GM12878 (cell line): ENCODE data around the gene NR4A2. TPM values are rescaled to one million over a fixed set of nuclear protein-coding genes. Genes with fewer than 3 reads are reported as not detected.

Source experiments
- ATAC-seq: fragments of 200-7000 bp; cut with Tn5 transposase; 3 replicates; pipeline ENCODE4 v1.9.1; 2020; ENCODE audit warnings: mild to moderate bottlenecking, moderate library complexity
- BruUV-seq: library from RNA; stranded (reverse); fragments of 400-500 nt; replicated peaks from 2 replicates; lab custom pipeline; 2021; lab: Mats Ljungman, UMichigan
- CTCF ChIA-PET: fragments of 300-600 bp; sonication (Branson Sonifier 250); formaldehyde crosslinking; extraction: SDS; loops from one replicate; lab custom pipeline; 2021; ENCODE audit warnings: inconsistent platforms; lab: Yijun Ruan, JAX
- POLR2A ChIA-PET: fragments of 350-600 bp; formaldehyde crosslinking; extraction: SDS; loops from one replicate; lab custom pipeline; 2021; ENCODE audit warnings: inconsistent platforms; lab: Charles Lee
- RAD21 ChIA-PET: fragments of 300-600 bp; sonication (Branson Sonifier 250); formaldehyde crosslinking; loops from one replicate; lab custom pipeline; 2023; ENCODE audit warnings: antibody characterized with exemption; ENCODE audit not compliant: unreplicated experiment; lab: Charles Lee
- SMC1A ChIA-PET: fragments of 300-600 bp; sonication (Branson Sonifier 250); formaldehyde crosslinking; loops from one replicate; lab custom pipeline; 2023; ENCODE audit not compliant: unreplicated experiment, uncharacterized antibody; lab: Charles Lee
- DNase-seq: peaks from one replicate; pipeline ENCODE4 v3.0.0-alpha.2; 2011; ENCODE audit warnings: low read depth, low spot score
- FAIRE-seq: peaks from 3 replicates; lab custom pipeline; 2011; peaks lifted over from hg19 to GRCh38; lab: Jason Lieb, UNC
- H2AFZ ChIP-seq: 2 replicates; pipeline ENCODE4 v1.6.0; 2011; ENCODE audit warnings: low read depth, low read length, control low read depth; ENCODE audit not compliant: control insufficient read depth
- H3K27ac ChIP-seq: 2 replicates; pipeline ENCODE4 v1.5.1; 2011; ENCODE audit warnings: control low read depth; ENCODE audit not compliant: control insufficient read depth, insufficient read depth
- H3K27me3 ChIP-seq, 2 experiments: replicated peaks in 1 of 2; 2 replicates each; pipeline versions ENCODE4 v1.6.0 to v1.6.1; 2011; ENCODE audit warnings: low read length in 1 of 2; ENCODE audit not compliant: control insufficient read depth in 2 of 2, insufficient read depth in 2 of 2
- H3K36me3 ChIP-seq, 2 experiments: 2 replicates each; pipeline ENCODE4 v1.5.1; 2011; ENCODE audit warnings: low read length in 1 of 2; ENCODE audit not compliant: control insufficient read depth in 2 of 2, insufficient read depth in 2 of 2
- H3K4me1 ChIP-seq: 2 replicates; pipeline ENCODE4 v1.6.1; 2011; ENCODE audit warnings: mild to moderate bottlenecking, low read length, moderate library complexity, mixed read lengths; ENCODE audit not compliant: control insufficient read depth, insufficient read depth
- H3K4me2 ChIP-seq: 2 replicates; pipeline ENCODE4 v1.6.0; 2011; ENCODE audit warnings: control low read depth; ENCODE audit not compliant: control insufficient read depth, insufficient read depth
- H3K4me3 ChIP-seq: fragments of 200-600 bp; sonication (generic); 2 replicates; pipeline ENCODE4 v1.5.1; 2016
- H3K79me2 ChIP-seq: 2 replicates; pipeline ENCODE4 v1.6.0; 2011; ENCODE audit warnings: low read length; ENCODE audit not compliant: control insufficient read depth, insufficient read depth
- H3K9ac ChIP-seq: 2 replicates; pipeline ENCODE4 v1.8.0; 2011; ENCODE audit warnings: low read length, control low read depth, mixed read lengths; ENCODE audit not compliant: control insufficient read depth, insufficient read depth
- H3K9me3 ChIP-seq: replicated peaks from 3 replicates; pipeline ENCODE4 v1.5.1; 2011; ENCODE audit warnings: mild to moderate bottlenecking, low read length; ENCODE audit not compliant: control insufficient read depth, insufficient read depth
- H4K20me1 ChIP-seq: 2 replicates; pipeline ENCODE4 v1.6.0; 2011; ENCODE audit not compliant: control insufficient read depth, insufficient read depth
- E2F4 ChIP-seq: IDR thresholded peaks from 2 replicates; pipeline ENCODE4 v1.6.1; 2012; ENCODE audit warnings: low read depth, low read length, improper control_type of control experiment
- EED ChIP-seq: sonication (generic); IDR thresholded peaks from 2 replicates; pipeline ENCODE4 v1.6.1; 2016; ENCODE audit warnings: antibody characterized with exemption, low read depth
- ETV6 ChIP-seq, 2 experiments: fragments of 450-650 bp in 1 of 2; IDR thresholded peaks in 1 of 2; conservative IDR thresholded peaks in 1 of 2; 2 replicates each; pipeline ENCODE4 v1.6.1; 2014; ENCODE audit warnings: antibody characterized with exemption in 1 of 2, borderline replicate concordance in 1 of 2, low read depth in 1 of 2, mild to moderate bottlenecking in 1 of 2, moderate library complexity in 1 of 2
- FOXK2 ChIP-seq: fragments of 450-650 bp; IDR thresholded peaks from 2 replicates; pipeline ENCODE4 v1.6.1; 2017; ENCODE audit warnings: mild to moderate bottlenecking, moderate library complexity
- GABPA ChIP-seq: IDR thresholded peaks from 2 replicates; pipeline ENCODE4 v1.6.1; 2014; ENCODE audit warnings: antibody characterized with exemption, low read depth, mild to moderate bottlenecking, inconsistent platforms
- HSF1 ChIP-seq: fragments of 150-350 bp; IDR thresholded peaks from 2 replicates; pipeline ENCODE4 v1.6.1; 2014; ENCODE audit warnings: mild to moderate bottlenecking, low read depth, low read length
- IRF3 ChIP-seq: fragments of 450-650 bp; IDR thresholded peaks from 2 replicates; pipeline ENCODE4 v1.6.1; 2014; ENCODE audit warnings: mild to moderate bottlenecking
- IRF5 ChIP-seq: fragments of 450-650 bp; IDR thresholded peaks from 2 replicates; pipeline ENCODE4 v1.6.1; 2017; ENCODE audit warnings: borderline replicate concordance
- MLLT1 ChIP-seq: fragments of 450-650 bp; IDR thresholded peaks from 2 replicates; pipeline ENCODE4 v1.6.1; 2016; ENCODE audit warnings: mild to moderate bottlenecking
- NR2C2 ChIP-seq: IDR thresholded peaks from 2 replicates; pipeline ENCODE4 v1.6.1; 2011; ENCODE audit warnings: borderline replicate concordance, low read depth; ENCODE audit not compliant: control insufficient read depth, insufficient read length
- PAX5 ChIP-seq: IDR thresholded peaks from 2 replicates; pipeline ENCODE4 v1.6.1; 2011; ENCODE audit warnings: low read depth, low read length, borderline replicate concordance
- SIX5 ChIP-seq: IDR thresholded peaks from 2 replicates; pipeline ENCODE4 v1.6.1; 2011; ENCODE audit warnings: mild to moderate bottlenecking, low read depth, low read length, moderate library complexity; ENCODE audit not compliant: severe bottlenecking
- TAF1 ChIP-seq: IDR thresholded peaks from 2 replicates; pipeline ENCODE4 v1.6.1; 2011; ENCODE audit warnings: mild to moderate bottlenecking, low read depth, low read length, borderline replicate concordance
- USF2 ChIP-seq: IDR thresholded peaks from 2 replicates; pipeline ENCODE4 v1.6.1; 2011; ENCODE audit warnings: low read depth, low read length, improper control_type of control experiment, borderline replicate concordance
- ZNF274 ChIP-seq: IDR thresholded peaks from one replicate; pipeline ENCODE4 v1.8.0; 2011; ENCODE audit not compliant: insufficient read length, insufficient read depth
- WGBS: methylation state at CpG from one replicate; pipeline ENCODE4 v1.1.6; 2016; ENCODE audit warnings: low lambda C conversion rate; ENCODE audit not compliant: insufficient replicate concordance, insufficient coverage; ENCODE audit errors: missing lambda C conversion rate; 5-methylcytosine and 5-hydroxymethylcytosine counted together
- in situ Hi-C: fragments of 300-500 bp; cut with MboI; formaldehyde crosslinking; loops from 9 replicates; pipeline ENCODE4 v1.14.3; 2018; ENCODE audit warnings: mixed read lengths
- intact Hi-C: fragments of 100-400 bp; cut with micrococcal nuclease; formaldehyde crosslinking; loops from one replicate; pipeline ENCODE4 v1.14.2; 2022; ENCODE audit not compliant: unreplicated experiment
- polyA plus RNA-seq, 11 experiments: library from polyadenylated mRNA; depleted of rRNA in 4 of 11; unstranded in 6 of 11; stranded (reverse) in 5 of 11; fragments of >200 nt; fragmentation: Nextera tagmentation in 4 of 11; fragmentation: Illumina TruSeq in 1 of 11; extraction: Ambion mirVana in 4 of 11; extraction: Trizol in 1 of 11; gene quantifications; 1 replicate in 1 of 11; 2 replicates in 10 of 11; pipeline versions ENCODE4 v1.2.1 to v1.2.3, GENCODE V29; 2011 to 2016; ENCODE audit warnings: inconsistent platforms in 2 of 11, missing spikeins in 2 of 11, low read depth in 1 of 11
- total RNA-seq, 4 experiments: library from RNA; depleted of rRNA in 3 of 4; stranded (reverse); fragments of >200 nt in 3 of 4; fragmentation: Illumina TruSeq in 1 of 4; extraction: Trizol in 1 of 4; gene quantifications; 2 replicates each; pipeline versions ENCODE4 v1.2.1 to v1.2.3, GENCODE V29; 2013 to 2021

Gene NR4A2
- total and polyA plus RNA-seq, 10 of the 15 experiments (the other 5 are each of a cell fraction or from before 2014, with no cell fraction given), result 0.15 to 3.4 (median 0.58) TPM

DNA sequence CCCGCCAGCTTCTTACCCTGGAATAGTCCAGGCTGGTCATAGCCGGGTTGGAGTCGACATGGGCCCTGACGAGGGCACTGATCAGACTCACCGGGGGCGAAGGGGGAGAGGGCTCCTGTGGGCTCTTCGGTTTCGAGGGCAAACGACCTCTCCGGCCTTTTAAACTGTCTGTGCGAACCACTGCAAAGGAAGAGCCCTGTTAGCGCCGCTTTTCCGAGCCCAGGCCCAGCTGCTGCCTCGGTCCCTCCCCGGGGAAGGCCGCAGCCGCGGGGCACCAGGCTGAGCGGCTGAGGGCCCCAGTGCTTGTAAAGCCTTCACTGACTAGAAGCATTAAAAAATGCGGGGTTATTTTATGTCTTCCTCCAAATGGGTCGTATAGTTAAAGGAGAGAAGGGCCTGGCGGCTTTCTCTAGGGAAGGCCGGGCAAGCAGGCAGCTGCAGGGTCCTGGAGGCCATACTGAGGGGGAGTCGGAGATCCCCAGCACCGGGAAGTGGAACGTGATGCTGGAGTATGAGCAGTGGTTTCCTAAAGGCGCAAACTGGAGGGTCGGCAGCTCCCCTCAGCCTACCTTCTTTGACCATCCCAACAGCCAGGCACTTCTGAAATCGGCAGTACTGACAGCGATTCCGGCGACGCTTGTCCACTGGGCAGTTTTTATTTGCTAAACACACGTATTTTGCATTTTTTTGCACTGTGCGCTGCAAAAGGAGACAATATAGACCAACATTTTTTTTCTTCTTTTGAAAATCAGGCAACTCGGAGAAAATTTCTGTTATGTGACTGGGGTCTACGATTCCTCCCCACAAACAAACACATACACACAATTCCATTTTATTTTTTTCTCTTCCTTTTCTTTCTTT lies 4.5 kb downstream of the NR4A2 start:
- peaks cover 2 to 22% of the 10 kb centered on the region in 2 experiments for H3K27me3 ChIP-seq
- no TSS peak for BruUV-seq
- ChIA-PET SMC1A (no interaction called here), RAD21 (no interaction called here), POLR2A (no interaction called here), CTCF (no interaction called here)
- no peaks in the 10 kb centered on the region for H4K20me1 ChIP-seq
- WGBS, result 75% methylated on average over 38 of the region's 38 CpGs
- no peak overlapping the region for H3K4me3 ChIP-seq
- H2AFZ ChIP-seq, result no peak overlapping the region
- H3K4me1 ChIP-seq, result peaks cover 3% of the 10 kb centered on the region
- DNase-seq (no peak), ATAC-seq (no peak), FAIRE-seq (no peak)
- H3K27ac ChIP-seq, result no peak overlapping the region
- H3K9me3 ChIP-seq, result peaks cover 3% of the 10 kb centered on the region; the same call in 2 of the 3 replicates
- in situ Hi-C loops (loop anchor here (25.0 kb wide), 1 partner anchor 259 kb away; no protein-coding TSS in a partner anchor), intact Hi-C loops (no loop called here)
- H3K4me2 ChIP-seq, result no peak overlapping the region
- no peak overlapping the region for H3K9ac ChIP-seq
- H3K79me2 ChIP-seq, result no peaks in the 10 kb centered on the region
- H3K36me3 ChIP-seq, result no peaks in the 10 kb centered on the region
- no peak for TF ChIP-seq EED
- no peak for TF ChIP-seq IRF5
- TF ChIP-seq MLLT1, result no peak
- TF ChIP-seq ETV6 (conservative IDR thresholded peaks at IDR 0.05 in 1 of 2, IDR thresholded peaks at IDR 0.05 in 1 of 2; ENCODE audit: borderline replicate concordance in 1 of 2, low read depth in 1 of 2), result no peak
- no peak for TF ChIP-seq E2F4
- no peak for TF ChIP-seq IRF3
- TF ChIP-seq GABPA, result no peak
- TF ChIP-seq FOXK2, result no peak
- TF ChIP-seq ZNF274, result no peak
- no peak for TF ChIP-seq SIX5
- no peak for TF ChIP-seq USF2
- no peak for TF ChIP-seq PAX5
- TF ChIP-seq TAF1, result no peak
- no peak for TF ChIP-seq HSF1
- no peak for TF ChIP-seq NR2C2
